ENCODE measurements around the gene FOXO1.

The FOXO1 gene

DNA sequence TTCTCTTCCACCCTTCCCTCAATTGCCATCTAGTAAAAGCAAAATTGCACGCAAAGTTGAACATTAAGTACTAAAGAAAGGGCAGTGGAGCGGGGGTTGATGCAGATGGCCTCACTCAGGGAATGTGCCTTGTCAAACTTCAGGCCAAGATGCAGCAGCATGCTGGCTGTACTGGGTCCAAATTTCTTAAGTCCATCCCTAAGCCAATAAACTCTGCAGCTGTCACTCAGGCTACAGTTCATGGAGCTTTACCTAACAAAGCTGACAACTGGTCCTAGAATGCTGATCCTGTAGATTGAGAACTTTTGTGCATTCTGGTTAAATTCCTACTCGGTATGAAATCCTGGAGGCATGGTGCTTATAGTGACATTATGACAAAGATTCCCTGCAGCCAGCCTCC is 88.4 kb downstream of the FOXO1 start:
- DNase-seq (ENCODE audit: low read depth) = no peak

DNA sequence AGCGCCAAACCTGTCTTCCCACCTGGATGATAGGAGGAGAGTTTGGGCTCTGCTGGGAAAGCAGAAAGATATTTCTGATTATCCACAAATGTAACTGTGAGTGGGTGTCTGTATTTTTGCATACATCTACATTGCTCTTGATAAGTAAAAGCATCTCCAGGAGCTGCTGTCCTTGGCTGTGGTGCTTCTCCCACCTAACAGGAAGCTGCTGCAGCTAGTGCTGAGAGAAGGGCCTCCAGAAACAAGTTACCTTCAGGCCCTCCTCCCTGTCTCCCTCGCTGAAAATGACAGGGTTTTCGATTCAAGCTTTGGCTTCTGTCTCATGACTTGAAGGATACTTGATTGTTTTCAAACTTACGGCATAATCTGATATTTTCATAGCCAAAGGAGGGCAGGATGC is 90.1 kb downstream of the FOXO1 start:
- DNase-seq (ENCODE audit: low read depth) = no peak

DNA sequence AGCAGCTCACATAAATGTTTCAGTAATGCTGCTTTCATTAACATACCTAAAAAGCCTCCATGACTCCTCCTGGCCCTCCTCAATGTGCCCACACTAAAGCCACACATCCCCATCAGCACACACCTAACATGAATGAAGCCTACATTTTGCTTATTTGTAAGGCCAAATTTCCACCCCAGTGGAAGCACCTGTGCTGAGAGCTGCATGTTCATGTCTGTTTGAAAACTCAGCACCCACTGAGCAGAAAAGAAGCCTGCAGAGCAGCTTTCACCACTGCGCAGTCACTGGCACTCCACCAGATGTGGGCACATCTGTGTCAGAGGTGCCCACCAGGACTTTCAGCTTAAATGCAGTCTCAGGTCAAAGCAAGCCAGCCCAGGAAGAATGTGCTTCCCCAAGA is 93.5 kb downstream of the FOXO1 start:
- DNase-seq (ENCODE audit: low read depth) = no peak

DNA sequence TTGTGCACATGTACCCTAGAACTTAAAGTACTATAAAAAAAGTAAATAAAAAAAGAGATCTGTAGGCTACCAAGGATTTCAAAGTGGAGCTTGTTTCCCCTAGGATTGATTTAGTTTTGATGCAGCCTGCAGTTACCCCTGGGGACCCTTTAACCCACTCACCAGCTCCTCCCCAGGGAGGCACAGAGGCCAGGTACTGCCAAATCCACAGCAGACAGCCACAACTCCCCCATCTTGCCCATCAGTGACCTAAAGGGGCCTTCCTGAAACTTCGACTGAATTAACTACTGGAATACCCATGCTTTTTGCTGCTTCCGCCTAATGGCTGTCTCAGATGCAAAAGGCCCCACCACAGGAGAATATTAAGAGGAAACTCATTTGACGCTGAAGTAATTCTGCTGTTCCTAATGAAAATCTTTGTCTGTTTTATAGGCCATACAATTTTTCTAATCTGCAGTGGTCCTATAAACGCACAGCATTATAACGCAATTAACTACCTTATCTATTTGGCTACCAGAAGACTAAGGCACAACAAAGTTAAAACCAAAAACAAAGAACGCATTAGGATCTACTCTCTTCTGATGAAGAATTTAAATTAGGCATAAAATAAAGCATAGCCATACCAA is 95.0 kb downstream of the FOXO1 start:
- no peak for DNase-seq (ENCODE audit: low read depth)

DNA sequence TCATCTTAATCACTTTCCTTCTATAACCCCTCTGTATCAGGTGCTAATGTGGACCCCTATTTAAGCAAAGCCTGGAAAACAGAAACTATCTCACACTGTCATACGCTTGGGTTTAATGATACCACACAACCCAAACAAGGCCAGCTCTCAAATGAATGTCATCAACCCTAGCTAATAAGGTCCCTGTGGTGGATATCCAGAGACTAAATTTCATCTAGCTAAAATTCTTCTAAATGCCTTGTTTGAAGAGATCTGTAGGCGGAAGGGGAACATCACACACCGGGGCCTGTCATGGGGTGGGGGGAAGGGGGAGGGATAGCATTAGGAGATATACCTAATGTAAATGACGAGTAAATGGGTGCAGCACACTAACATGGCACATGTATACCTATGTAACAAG is 95.5 kb downstream of the FOXO1 start:
- DNase-seq (ENCODE audit: low read depth) = no peak

DNA sequence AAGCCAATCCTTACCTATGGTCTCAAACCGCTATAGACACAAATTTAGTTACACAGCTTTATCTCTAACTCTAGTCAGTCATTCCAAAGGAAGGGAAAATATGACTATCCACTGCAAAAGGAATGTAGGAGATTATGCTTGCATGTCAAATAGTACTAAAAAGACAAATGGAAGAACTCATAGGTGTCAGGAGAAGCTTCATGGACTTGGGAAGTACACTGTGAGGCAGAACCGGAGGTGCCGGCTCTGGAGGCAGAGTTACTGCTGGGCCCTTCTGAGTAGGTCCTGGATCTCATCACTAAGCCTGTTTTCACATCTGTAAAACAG is 97.5 kb downstream of the FOXO1 start:
- DNase-seq (ENCODE audit: low read depth) = no peak

DNA sequence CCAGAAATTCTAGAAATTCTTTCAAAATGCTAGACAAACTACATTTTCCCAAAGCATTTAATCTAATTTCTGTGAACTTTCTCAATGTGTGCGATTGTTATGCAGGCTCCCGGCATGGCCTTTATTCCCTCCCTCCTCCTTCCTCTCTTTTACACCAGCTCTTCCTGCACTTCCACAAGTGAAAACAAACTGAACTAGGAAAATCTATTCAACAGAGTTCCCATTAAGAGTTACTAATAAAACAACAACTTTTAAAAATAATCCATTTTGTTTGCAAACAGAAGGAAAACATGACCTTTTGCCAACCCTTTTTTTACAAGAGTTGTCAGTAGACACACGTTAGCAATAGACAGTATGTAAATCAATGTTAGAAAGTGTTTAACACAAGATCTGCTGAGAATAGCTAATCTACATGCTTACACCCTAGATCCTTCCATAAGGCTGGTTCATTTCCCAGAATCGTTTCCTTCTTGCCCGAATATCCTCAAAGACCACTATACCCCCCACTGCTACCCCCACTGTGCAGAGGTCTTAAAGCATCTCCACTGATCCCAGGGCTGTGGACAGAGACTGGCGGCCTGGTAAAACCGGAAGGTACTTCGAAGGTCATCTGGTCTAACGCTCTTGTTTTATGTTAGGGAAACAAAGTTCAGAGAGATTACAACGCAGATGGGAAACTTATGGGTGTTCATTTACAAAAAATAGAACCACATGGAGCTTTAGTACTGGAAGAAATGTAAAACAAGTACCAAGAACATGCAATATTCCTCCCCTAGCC is 98.0 kb downstream of the FOXO1 start:
- DNase-seq (ENCODE audit: low read depth) = no peak

DNA sequence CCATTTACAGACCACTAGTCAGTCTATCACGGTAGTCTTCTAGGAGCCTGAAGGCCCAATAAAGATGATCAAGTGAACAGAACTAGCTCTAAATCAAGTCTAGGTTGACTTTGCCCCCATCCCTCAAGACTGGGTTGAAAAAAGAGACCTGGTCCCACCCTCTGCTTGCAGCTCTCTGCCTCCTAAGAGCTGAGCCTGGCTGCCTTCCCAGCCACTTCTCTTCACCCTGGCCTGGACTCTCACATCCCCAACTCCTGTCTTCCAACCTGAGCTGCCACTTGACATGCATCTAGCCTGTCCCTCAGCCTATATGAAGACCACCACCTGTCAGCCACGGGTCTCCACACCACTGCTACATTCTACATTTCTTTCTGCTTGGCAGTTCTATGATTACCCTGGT is 99.6 kb downstream of the FOXO1 start:
- no peak for DNase-seq (ENCODE audit: low read depth)

DNA sequence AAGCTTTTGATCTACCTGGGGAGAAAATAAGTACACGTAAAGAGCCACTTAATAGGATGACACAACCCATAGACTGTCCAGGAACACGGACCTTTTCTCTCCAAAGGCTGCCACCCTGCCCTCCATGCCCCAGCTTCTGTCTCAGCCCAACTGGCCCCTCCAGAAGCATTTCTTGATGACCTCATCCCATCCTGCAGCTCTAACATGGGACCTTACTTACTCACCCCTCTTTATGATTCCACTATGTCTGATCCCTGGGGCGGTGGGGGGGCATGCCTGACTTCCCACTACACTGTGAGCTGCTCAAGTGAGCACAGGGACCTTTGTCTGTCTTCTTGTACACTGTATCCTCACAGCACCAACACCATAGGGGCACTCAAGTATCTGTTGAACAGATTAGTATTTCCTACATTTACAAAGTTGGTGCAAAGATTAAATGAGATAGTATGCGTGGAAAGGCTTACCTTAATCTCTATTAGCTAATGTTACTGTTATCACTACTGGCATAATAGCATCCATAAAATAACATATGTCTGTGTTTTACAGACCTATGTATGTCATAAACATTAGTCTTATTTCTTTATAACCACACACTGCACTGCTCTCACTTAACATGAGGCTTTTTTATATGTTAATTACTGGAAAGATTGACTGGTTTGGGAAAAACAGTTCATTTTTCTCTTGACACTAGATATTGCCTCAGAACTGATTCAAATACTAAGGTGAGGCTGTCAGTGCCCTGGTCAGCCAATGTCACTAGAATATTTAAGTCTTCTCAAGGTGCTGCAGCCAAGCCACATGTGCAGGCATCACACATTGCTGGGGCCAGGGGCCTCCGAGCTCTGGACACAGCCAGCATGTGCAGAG is 100.9 kb downstream of the FOXO1 start:
- DNase-seq (ENCODE audit: low read depth) = no peak

DNA sequence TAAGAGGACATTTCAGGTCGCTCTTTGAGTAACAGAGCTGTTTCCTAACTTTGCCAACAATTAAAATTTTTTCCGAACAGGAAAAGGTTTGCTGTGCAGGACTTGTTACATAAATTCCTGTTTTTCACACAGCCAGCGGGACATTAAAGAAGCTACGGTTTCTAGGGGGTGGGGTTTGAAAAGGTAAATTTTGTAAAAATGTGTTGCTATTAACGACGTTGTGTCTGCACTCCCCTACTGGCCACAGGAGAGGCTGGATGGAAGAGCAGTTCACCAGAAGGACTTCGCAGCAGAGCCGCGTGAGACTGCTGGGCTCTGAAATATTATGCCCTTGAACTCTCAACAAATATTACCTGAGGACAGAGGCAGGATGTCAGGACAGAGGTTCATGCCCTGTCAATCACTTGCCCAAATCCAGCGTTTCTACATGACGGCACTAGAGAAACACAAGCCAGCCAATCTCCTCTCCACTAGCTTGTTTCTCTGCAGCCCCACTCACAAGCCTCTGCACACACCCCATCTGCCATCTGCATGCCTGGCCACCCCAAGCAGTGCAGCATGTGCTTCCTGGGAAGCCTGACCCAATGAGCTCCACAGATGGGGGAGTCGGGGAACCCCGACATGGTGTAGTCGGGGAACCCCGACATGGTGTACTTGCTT is 102.0 kb downstream of the FOXO1 start:
- DNase-seq (ENCODE audit: low read depth) = no peak

DNA sequence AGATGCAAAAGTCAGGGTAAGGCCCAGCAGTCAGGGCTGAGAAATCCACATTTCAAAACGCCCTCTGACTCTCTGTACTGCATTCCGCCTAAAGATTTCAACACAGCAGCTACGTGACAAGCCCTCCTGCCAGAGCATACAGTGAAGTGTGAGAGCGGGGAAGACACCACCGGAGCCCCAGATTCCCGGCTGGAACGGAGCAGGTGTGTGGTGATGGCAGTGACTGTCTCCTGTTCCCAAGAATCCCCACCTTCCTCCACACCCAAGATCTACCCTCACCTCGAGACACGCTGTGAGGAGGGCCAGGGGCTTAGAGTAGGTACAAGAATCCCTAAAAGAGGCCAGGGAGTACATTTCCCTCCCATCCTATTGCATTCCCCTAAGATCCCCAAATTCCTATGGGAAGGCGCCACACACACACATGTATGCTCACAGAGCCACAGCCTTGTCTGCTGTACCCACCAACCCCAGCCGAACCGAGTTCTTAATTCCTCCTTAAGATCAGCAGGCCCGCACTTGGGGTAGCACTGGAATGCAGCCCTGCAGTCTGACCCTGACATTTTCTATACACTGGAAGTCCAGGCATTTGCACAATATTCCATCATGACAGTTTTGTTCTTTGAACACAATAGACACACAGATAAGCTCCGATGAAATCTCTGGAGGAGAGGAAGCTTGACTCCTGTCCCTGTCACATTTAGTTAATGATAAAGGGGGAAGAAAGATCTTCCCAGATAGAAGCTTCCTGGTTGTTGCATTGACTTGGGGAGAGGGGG is 102.9 kb downstream of the FOXO1 start:
- no peak for DNase-seq (ENCODE audit: low read depth)

DNA sequence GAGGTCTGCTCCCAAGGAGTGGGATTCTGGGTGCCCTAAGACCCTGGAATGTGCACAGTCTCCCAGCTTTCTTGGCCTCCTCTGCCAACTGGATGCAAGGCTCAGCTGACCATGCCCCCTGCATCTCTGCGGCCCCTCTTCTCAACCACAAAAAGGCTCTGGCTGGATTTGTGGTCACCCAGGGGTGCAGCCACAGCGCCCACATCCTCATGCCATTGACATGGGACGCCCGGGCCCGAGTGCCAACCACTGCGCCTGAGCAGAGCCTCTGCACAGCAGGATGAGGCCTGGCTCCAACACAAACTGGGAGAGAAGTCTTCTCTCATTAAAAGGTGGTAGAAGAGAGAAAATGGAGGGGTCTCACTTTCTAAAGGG is 103.5 kb downstream of the FOXO1 start:
- DNase-seq (ENCODE audit: low read depth) = no peak

DNA sequence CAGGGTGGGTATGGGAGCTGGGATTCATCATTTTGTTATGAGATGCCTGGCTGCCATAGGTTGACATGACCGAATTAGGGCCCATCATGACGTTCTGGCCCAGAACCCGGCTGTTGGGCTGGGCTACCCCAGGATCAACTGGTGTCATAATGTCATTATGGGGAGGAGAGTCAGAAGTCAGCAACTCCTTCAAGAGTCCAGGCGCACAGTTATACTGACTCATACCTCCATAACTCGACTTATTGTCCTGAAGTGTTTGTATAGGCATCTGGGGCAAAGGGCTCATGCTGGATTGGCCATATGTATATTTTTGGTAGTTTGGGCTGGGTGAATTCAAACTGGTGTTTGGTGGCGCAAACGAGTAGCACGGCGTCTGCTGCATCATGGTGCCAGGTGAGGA is 106.5 kb downstream of the FOXO1 start:
- no peak for DNase-seq (ENCODE audit: low read depth)

DNA sequence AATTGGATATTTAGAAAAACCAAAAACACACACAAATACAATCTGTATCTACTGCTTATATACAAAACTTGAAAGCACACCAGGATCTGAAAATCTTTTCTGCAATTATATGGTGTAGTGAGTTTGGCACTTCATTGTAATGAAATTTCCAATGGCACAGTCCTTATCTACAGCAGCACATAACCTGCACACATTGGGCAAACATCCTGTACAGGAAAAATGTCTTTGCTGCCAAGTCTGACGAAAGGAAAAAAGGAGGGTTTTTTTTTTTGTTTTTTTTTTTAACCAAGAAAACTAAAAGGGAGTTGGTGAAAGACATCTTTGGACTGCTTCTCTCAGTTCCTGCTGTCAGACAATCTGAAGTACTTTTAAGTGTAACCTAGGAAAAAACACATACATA is 107.8 kb downstream of the FOXO1 start:
- DNase-seq (ENCODE audit: low read depth) = no peak

DNA sequence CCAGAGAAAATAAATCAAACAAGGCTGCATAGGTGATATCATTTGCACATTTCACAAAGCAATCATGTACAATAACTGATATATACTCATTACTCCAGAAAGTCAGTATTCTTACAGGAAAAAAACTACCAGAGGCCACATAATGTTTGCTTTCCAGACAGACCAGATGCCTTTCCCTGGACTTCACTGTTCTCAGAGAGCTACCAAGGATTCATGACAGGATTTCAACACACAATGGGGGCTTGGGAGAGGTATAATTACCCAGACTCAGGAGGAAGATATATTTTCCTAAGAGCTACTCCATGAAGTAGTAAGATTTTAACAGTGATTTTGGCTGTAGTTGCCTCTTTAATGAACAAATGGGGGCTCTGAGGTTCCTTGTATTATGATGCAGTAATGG is 110.0 kb downstream of the FOXO1 start:
- no peak for DNase-seq (ENCODE audit: low read depth)

DNA sequence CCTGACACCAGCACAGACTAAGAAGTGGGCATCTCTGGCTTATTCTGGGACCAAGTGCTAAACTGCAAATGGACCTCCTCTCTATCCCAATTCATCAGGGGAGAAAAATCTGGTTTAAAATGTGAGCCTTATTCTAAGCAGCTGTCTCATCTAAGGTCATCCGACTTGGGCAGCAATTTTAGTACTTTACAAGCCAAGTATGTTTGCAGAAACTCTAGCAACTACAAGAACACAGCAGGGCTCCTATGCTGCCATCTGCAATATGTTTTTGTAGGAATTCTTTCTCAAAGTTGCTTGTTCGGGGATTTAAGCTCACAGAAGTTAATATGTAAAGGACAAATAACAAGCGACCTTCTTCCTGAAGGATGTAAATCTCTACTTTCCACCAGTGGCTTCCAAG is 113.1 kb downstream of the FOXO1 start:
- no peak for DNase-seq (ENCODE audit: low read depth)

DNA sequence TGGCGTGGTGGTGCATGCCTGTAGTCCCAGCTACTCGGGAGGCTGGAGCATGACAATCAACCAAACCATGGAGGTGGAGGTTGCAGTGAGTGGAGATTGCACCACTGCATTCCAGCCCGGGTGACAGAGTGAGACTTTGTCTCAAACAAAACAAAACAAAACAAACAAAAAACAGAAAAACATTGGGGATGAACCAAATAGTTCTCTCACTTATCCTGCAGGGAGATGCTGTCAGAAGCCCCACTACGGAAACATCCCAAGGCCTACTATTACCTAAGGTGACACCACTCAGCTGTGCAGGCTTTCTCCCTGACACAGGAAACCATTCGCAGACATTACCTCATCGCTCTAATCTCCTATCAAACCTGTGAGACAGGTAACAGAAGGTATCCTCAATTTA is 113.5 kb downstream of the FOXO1 start:
- no peak for DNase-seq (ENCODE audit: low read depth)

DNA sequence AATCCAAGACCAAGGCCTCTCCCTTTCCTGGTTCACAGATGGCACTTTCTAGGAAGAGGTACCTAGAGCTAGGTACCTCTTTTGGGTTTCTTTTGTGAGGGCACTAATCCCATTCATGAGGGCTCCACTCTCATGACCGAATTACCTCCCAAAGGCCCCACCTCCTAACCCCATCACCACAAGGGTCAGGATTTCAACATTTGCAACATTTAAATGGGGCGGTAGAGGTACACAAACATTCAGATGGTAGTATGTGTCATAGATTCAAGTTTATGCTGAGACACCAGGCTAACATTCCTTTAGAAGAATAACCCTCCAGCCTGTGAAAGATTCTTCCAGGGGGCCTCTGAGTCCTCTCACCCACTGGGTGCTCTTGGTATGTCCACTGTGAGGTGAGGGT is 116.3 kb downstream of the FOXO1 start:
- no peak for DNase-seq (ENCODE audit: low read depth)

DNA sequence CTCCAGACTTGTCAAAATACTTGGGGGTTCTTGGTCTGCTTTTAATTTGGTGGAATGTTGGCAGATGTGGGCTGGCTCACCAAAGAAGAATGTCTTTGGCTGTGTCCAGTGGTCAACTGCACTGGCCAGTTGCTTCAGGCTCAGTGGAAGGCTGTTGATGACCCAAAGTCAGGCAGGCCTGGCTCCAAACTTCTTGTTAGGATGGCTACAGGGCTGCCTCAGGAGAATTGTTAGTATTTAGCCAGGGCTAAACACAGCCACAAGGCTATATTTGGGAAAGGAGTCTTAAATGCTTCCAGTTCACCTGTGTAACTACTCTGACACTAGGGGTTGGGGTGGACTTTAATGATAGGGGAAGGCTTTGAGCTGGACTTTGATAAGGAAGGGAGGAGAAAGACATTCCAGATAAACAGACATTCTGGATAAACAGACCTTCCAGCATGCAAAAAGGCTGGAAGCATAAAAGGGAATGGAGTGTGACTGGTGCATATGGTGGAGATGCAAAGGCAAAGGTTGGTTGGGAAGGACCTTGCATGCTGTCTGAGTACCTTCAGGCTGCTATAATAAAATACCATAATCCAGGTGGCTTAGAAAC is 116.8 kb downstream of the FOXO1 start:
- DNase-seq (ENCODE audit: low read depth) = no peak

DNA sequence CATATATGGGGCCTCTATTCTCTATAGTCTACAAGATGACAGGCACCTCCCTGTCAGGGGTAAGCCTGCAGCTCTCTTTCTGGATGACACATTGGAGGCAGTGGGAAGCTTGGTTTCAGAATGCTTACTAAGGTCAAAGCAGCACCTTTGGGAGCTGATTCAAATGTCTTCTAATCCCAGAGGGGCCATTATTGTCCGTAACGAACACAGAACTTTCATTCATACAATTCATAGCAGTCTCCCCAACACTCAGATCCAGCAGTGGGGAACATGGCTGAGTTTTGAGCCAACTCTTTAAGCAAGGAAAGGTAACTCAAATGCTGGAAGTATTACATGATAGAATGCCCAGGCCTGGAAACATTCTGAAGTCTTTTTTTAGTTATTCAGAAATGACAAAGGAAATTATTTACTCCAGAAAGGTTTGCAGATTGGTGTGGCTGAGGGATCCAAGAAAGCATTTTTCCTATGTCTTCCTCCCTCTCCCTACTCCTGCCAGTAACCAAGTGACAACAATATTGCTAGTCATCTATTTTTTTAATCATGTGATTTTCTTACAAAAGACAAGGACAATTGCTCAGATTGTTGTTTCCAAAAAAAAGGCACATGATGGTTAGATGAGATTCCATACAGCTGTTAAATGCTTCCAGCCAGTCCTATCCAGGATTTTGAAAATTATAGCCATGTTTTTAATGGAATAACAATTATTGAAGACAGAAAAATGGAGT is 118.7 kb downstream of the FOXO1 start:
- no peak for DNase-seq (ENCODE audit: low read depth)

DNA sequence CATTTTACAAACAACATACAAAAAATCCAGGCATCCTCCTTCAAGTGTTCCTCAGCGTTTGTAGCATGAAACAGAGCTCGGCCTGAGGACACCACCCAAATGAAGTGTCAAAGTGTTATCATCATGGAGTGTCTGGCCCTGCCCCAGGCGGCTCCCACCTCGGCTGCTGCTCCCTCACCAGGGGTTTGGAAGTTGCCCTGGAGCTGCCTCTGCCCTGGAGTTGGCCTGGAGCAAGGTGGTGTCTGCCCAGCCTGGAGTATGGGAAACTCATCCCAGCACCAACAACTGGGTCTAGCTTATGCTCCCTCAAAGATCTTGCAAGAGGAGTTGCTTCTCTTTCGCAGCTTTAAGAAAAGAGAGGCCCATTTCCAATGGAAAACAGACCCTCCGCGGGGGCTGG is 120.4 kb downstream of the FOXO1 start:
- no peak for DNase-seq (ENCODE audit: low read depth)
